ENCODE measurements around the gene PTPRE.

The PTPRE gene

GRCh38 chr10:127883516-127883915 is 23.4 kb upstream of the PTPRE start:
- Histone ChIP-seq H3K9ac (ENCODE audit: low read depth, low read length) (no peak overlapping the region), H3K4me3 (ENCODE audit: low read length) (no peak overlapping the region), H3K4me1 (ENCODE audit: insufficient read depth, low read length) (no peaks in the 10 kb centered on the region), H3K36me3 (ENCODE audit: insufficient read depth, low read length) (no peaks in the 10 kb centered on the region), H3K27ac (ENCODE audit: low read depth, low read length) (no peak overlapping the region), H3K9me3 (ENCODE audit: insufficient read depth, low read depth, low read length) (no peaks in the 10 kb centered on the region), H3K27me3 (ENCODE audit: insufficient read depth, low read length) (no peaks in the 10 kb centered on the region)
- 94% methylated on average over 10 of the region's 10 CpGs for WGBS

DNA sequence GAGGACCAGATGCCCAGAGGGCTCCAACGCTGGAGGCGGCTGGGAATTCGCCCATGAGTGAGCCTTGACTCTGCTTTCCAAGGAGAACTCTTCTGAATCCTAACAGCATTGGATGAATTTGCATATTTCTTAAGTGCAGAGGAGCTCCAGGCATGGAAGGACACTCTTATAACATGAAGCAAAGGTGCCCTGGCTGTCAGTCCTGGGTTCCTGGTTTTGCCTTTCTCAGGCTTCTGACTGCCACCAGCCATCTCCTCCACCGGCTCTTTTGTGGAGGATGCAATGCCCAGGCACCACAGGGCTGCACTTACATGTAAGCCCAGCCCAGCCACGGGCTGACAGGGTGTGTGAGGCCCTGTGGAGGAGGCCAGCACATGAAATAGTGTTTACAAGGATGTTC is 22.4 kb upstream of the PTPRE start:
- H3K9me3 ChIP-seq (ENCODE audit: insufficient read depth, low read depth, low read length), result no peaks in the 10 kb centered on the region
- 86% methylated on average over 5 of the region's 5 CpGs for WGBS
- H3K4me1 ChIP-seq (ENCODE audit: insufficient read depth, low read length), result no peaks in the 10 kb centered on the region

DNA sequence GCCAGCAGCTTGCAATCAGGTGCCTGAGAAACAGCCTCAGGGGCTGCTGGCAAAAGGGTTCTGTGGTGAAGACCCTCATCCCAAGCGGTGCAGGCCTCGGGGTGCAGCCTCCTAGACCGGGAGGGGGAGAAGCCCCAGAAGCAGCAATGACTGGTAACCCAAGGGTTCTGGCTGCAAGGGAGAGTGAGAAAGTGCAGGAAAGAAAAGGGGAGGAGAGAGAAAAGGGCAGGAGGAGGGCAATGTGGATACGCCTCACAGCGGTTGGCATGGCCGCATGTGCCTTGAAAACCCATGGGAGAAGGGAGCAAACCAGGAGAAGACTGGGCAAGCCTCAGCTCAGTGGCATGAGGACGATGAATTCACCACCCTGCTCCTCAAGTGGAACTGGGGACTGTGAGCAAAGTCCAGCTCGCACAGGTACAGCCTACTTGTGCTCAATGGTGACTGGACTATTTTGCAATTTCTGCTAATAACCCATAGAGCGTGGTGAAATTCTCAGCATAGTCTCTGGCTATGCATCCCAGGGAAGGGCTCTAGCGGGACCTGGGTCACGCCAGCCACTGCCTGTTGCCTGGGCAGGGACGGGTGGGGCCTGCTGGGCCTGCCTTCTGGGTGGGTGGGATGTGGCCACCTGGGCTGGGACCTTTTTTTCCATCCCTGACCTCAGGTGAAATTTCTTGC is 20.4 kb upstream of the PTPRE start:
- Histone ChIP-seq H3K27me3 (ENCODE audit: insufficient read depth, low read length) (no peaks in the 10 kb centered on the region), H3K36me3 (ENCODE audit: insufficient read depth, low read length) (no peaks in the 10 kb centered on the region), H3K4me1 (ENCODE audit: insufficient read depth, low read length) (no peaks in the 10 kb centered on the region), H3K9ac (ENCODE audit: low read depth, low read length) (no peak overlapping the region), H3K9me3 (ENCODE audit: insufficient read depth, low read depth, low read length) (no peaks in the 10 kb centered on the region), H3K4me3 (ENCODE audit: low read length) (no peak overlapping the region), H3K27ac (ENCODE audit: low read depth, low read length) (no peak overlapping the region)
- 95% methylated on average over 12 of the region's 12 CpGs for WGBS

More for the DNA sequence above, 22.4 kb upstream of the PTPRE start:
- H3K36me3 ChIP-seq (ENCODE audit: insufficient read depth, low read length), result no peaks in the 10 kb centered on the region
- no peak overlapping the region for H3K27ac ChIP-seq (ENCODE audit: low read depth, low read length)
- H3K4me3 ChIP-seq (ENCODE audit: low read length), result no peak overlapping the region
- no peaks in the 10 kb centered on the region for H3K27me3 ChIP-seq (ENCODE audit: insufficient read depth, low read length)
- no peak overlapping the region for H3K9ac ChIP-seq (ENCODE audit: low read depth, low read length)

DNA sequence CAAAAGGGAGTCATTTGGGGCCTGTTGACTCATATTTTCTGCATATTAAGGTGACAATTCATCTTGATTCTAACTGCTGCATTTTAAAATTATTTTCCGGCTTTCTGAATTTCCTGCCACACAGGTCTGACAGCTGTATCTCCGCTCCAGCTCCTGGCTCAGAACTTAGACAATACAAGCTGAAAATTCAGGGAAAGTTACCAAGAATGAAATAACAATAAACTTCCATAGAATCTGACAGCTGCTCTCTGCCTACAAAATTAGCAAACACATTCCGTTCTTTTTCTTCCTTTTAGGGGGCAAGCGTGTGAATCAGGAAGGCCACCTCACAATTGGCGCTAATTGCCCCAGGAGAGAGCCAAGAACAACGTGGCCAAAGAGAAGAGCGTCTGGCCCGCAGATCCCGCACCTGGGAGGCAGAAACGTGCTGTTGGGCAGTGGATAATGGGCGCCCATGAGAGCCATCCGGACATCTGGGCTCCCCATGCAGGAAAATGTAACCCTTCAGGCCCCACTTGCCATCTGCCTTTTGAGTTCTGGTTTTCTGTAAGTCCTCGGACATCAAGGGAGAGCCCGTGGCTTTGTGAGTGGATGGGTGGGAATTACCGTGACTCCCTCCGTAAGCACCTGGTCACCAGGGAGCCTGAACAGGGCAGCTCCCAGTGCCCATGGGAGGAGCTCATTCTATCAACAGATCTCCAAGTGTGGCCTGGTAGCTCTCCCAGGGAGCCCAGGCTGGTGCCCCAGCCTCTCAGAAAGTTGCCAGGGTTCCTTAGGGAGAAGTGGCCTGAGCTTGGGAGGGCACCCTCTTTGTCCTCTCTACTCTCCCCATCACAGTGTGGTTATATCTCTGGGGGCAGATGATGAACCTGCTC is 19.1 kb upstream of the PTPRE start:
- 93% methylated on average over 16 of the region's 16 CpGs for WGBS
- Histone ChIP-seq H3K9me3 (ENCODE audit: insufficient read depth, low read depth, low read length) (no peaks in the 10 kb centered on the region), H3K9ac (ENCODE audit: low read depth, low read length) (no peak overlapping the region)

GRCh38 chr10:127888521-127889312 is 18.2 kb upstream of the PTPRE start:
- Histone ChIP-seq H3K27ac (ENCODE audit: low read depth, low read length) (no peak overlapping the region), H3K36me3 (ENCODE audit: insufficient read depth, low read length) (no peaks in the 10 kb centered on the region), H3K9me3 (ENCODE audit: insufficient read depth, low read depth, low read length) (no peaks in the 10 kb centered on the region), H3K4me1 (ENCODE audit: insufficient read depth, low read length) (no peaks in the 10 kb centered on the region), H3K27me3 (ENCODE audit: insufficient read depth, low read length) (peaks cover 4% of the 10 kb centered on the region; the same call in 1 of the 2 replicates), H3K9ac (ENCODE audit: low read depth, low read length) (no peak overlapping the region), H3K4me3 (ENCODE audit: low read length) (no peak overlapping the region)
- 95% methylated on average over 13 of the region's 13 CpGs for whole genome bisulfite sequencing

More for the DNA sequence above, 19.1 kb upstream of the PTPRE start:
- Histone ChIP-seq H3K4me3 (ENCODE audit: low read length) (no peak overlapping the region), H3K4me1 (ENCODE audit: insufficient read depth, low read length) (no peaks in the 10 kb centered on the region), H3K27me3 (ENCODE audit: insufficient read depth, low read length) (no peaks in the 10 kb centered on the region), H3K36me3 (ENCODE audit: insufficient read depth, low read length) (no peaks in the 10 kb centered on the region), H3K27ac (ENCODE audit: low read depth, low read length) (no peak overlapping the region)

- H3K27me3 ChIP-seq (ENCODE audit: insufficient read depth, low read length), result peaks cover 4% of the 10 kb centered on the region; the same call in 1 of the 2 replicates
- H3K9me3 ChIP-seq (ENCODE audit: insufficient read depth, low read depth, low read length), result no peaks in the 10 kb centered on the region
- no peak overlapping the region for H3K4me3 ChIP-seq (ENCODE audit: low read length)
- no peak overlapping the region for H3K9ac ChIP-seq (ENCODE audit: low read depth, low read length)
- no peaks in the 10 kb centered on the region for H3K4me1 ChIP-seq (ENCODE audit: insufficient read depth, low read length)
- WGBS, result 90% methylated on average over 4 of the region's 4 CpGs
- H3K27ac ChIP-seq (ENCODE audit: low read depth, low read length), result no peak overlapping the region
- H3K36me3 ChIP-seq (ENCODE audit: insufficient read depth, low read length), result no peaks in the 10 kb centered on the region
Measured at GRCh38 chr10:127889605-127890195, 17.2 kb upstream of the PTPRE start.

DNA sequence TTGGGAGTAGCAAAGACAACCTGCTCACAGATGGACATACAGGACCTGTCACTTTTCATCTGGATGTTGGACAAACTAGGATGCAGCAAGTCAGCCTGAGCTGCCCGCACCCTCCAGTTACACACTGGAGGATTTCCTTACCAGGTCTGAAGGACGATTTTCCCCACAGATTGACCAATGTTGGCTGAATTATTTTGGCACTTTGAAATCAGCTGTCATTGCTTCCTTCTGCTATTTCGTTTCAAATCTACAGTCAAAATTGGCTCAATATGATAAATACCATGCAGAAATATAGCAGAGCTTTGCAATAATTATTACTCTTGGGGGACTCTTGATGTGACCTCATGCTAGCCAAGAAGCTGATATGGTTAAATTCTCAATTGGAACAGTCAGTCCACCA is 16.7 kb upstream of the PTPRE start:
- Histone ChIP-seq H3K4me1 (ENCODE audit: insufficient read depth, low read length) (no peaks in the 10 kb centered on the region), H3K36me3 (ENCODE audit: insufficient read depth, low read length) (no peaks in the 10 kb centered on the region), H3K4me3 (ENCODE audit: low read length) (no peak overlapping the region), H3K27ac (ENCODE audit: low read depth, low read length) (no peak overlapping the region), H3K9me3 (ENCODE audit: insufficient read depth, low read depth, low read length) (no peaks in the 10 kb centered on the region), H3K27me3 (ENCODE audit: insufficient read depth, low read length) (peaks cover 4% of the 10 kb centered on the region; the same call in 1 of the 2 replicates), H3K9ac (ENCODE audit: low read depth, low read length) (no peak overlapping the region)
- 91% methylated on average over 3 of the region's 3 CpGs for WGBS

DNA sequence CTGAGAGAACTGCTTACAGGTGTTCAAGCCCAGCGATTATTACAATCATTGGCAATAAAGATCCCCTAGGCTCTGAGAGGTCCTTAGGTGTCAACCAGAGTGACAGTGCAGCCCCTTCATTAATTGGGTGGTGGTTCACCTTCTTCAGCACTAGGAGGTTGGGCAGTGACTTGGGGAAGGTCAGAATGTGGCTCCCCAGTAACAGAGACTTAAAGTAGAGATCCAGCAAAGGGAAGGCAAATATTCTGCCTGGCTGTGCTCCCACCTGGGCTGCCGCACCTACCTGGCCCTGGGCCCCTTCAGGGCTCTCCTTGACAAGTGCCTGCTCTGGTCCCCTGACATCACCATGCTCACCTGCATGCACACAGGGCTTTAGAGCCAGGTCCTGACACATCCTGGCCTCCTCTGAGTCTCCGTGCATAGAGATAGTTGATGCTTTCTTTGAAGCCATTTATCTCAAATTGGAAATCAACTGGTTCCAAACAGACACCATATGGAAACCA is 16.0 kb upstream of the PTPRE start:
- WGBS, result 84% methylated on average over 3 of the region's 3 CpGs

DNA sequence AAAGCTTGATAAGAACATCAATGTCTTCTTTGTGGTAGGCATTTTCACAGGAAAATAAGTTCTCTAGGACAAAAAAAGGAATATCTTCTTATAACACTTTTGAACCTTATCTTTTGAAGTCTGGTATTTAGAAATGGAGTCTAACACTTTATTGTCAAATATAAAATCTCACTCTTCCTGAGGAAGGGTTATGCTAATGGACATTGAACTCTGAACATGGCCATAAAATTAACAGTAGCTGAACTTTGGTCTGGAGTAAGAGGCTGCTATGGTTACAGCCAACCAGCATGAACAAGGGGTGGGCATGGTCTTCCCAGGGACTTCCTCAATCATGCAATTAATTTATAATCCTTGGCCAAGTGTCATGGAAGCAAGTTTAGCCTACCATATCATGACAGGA is 14.2 kb upstream of the PTPRE start, which contains the start of gene CLRN3:
TSS of gene CLRN3 (minus strand) at position 199 of the 400 bp plus-strand sequence. CDS start at position 42, 157 bp downstream.
- H3K27ac ChIP-seq (ENCODE audit: low read depth, low read length), result no peak within 1 kb of the TSS
- H3K4me1 ChIP-seq (ENCODE audit: insufficient read depth, low read length), result no peaks in the 10 kb centered on the region
- no peak within 1 kb of the TSS for H3K4me3 ChIP-seq (ENCODE audit: low read length)

More for the DNA sequence above, 16.0 kb upstream of the PTPRE start:
- Histone ChIP-seq H3K36me3 (ENCODE audit: insufficient read depth, low read length) (no peaks in the 10 kb centered on the region), H3K27me3 (ENCODE audit: insufficient read depth, low read length) (peaks cover 4% of the 10 kb centered on the region; the same call in 1 of the 2 replicates), H3K4me3 (ENCODE audit: low read length) (no peak overlapping the region), H3K9me3 (ENCODE audit: insufficient read depth, low read depth, low read length) (no peaks in the 10 kb centered on the region), H3K9ac (ENCODE audit: low read depth, low read length) (no peak overlapping the region), H3K4me1 (ENCODE audit: insufficient read depth, low read length) (no peaks in the 10 kb centered on the region), H3K27ac (ENCODE audit: low read depth, low read length) (no peak overlapping the region)

DNA sequence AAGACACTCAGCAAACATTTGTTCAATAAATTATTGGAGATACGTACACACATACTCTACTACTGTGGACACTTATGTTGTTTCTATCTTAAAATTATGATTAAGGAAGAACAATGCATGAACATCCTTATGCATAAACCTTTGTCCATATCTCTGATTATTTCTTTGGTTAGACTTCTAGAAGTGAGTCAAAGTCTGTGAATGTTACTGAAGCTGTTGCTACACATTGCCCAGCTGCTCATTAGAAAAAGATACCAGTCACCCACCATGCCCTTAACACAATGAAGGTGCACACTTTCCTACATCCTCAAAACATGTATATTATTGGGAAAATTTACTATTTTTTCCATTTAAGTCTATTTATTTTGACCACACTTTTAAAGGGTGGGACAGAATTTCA is 12.8 kb upstream of the PTPRE start:
- H3K27ac ChIP-seq (ENCODE audit: low read depth, low read length), result no peak overlapping the region
- no peak overlapping the region for H3K4me3 ChIP-seq (ENCODE audit: low read length)
- H3K4me1 ChIP-seq (ENCODE audit: insufficient read depth, low read length), result no peaks in the 10 kb centered on the region
- peaks cover 4% of the 10 kb centered on the region; the same call in 1 of the 2 replicates for H3K27me3 ChIP-seq (ENCODE audit: insufficient read depth, low read length)
- H3K36me3 ChIP-seq (ENCODE audit: insufficient read depth, low read length), result no peaks in the 10 kb centered on the region
- no peaks in the 10 kb centered on the region for H3K9me3 ChIP-seq (ENCODE audit: insufficient read depth, low read depth, low read length)
- no CpG with 5 or more reads among the region's 1 CpG for WGBS
- no peak overlapping the region for H3K9ac ChIP-seq (ENCODE audit: low read depth, low read length)

More for the DNA sequence above, 14.2 kb upstream of the PTPRE start, which contains the start of gene CLRN3:
- Histone ChIP-seq H3K36me3 (ENCODE audit: insufficient read depth, low read length) (no peaks in the 10 kb centered on the region), H3K9ac (ENCODE audit: low read depth, low read length) (no peak within 1 kb of the TSS), H3K9me3 (ENCODE audit: insufficient read depth, low read depth, low read length) (no peaks in the 10 kb centered on the region), H3K27me3 (ENCODE audit: insufficient read depth, low read length) (peaks cover 4% of the 10 kb centered on the region; the same call in 1 of the 2 replicates)
